HEK293T (cell line): ENCODE measurements around the gene SH3GLB1.

ENCODE experiments used
- CTCF ChIA-PET: fragments of 350-600 bp; formaldehyde crosslinking; extraction: SDS; loops from one replicate; lab custom pipeline; 2021; ENCODE audit warnings: antibody characterized with exemption, inconsistent platforms; lab: Yijun Ruan, JAX
- POLR2A ChIA-PET: fragments of 350-600 bp; formaldehyde crosslinking; extraction: SDS; loops from one replicate; lab custom pipeline; 2020; ENCODE audit warnings: antibody characterized with exemption, inconsistent platforms; lab: Yijun Ruan, JAX
- DNase-seq: peaks from one replicate; pipeline ENCODE4 v3.0.0; 2012; ENCODE audit warnings: mixed read lengths; ENCODE audit errors: extremely low spot score
- ARNT ChIP-seq: fragments of 450-650 bp; IDR thresholded peaks from 2 replicates; pipeline ENCODE4 v1.6.1; 2017; ENCODE audit warnings: mild to moderate bottlenecking
- BHLHE40 ChIP-seq: fragments of 450-650 bp; IDR thresholded peaks from 2 replicates; pipeline ENCODE4 v1.6.1; 2016; ENCODE audit warnings: mild to moderate bottlenecking, moderate library complexity, borderline replicate concordance
- CTBP1 ChIP-seq: fragments of 450-650 bp; IDR thresholded peaks from 2 replicates; pipeline ENCODE4 v1.6.1; 2016; ENCODE audit warnings: borderline replicate concordance
- ELF4 ChIP-seq: fragments of 450-650 bp; IDR thresholded peaks from 2 replicates; pipeline ENCODE4 v1.6.1; 2017; ENCODE audit warnings: antibody characterized with exemption
- FOXA1 ChIP-seq: fragments of 450-650 bp; IDR thresholded peaks from 2 replicates; pipeline ENCODE4 v1.6.1; 2016; ENCODE audit warnings: mild to moderate bottlenecking
- FOXK2 ChIP-seq: fragments of 450-650 bp; IDR thresholded peaks from 2 replicates; pipeline ENCODE4 v1.6.1; 2016; ENCODE audit warnings: mild to moderate bottlenecking
- FOXM1 ChIP-seq: fragments of 450-650 bp; IDR thresholded peaks from 2 replicates; pipeline ENCODE4 v1.6.1; 2017; ENCODE audit warnings: mild to moderate bottlenecking, borderline replicate concordance
- HDGF ChIP-seq: fragments of 450-650 bp; IDR thresholded peaks from 2 replicates; pipeline ENCODE4 v1.6.1; 2017; ENCODE audit warnings: antibody characterized with exemption, borderline replicate concordance
- L3MBTL2 ChIP-seq: fragments of 450-650 bp; conservative IDR thresholded peaks from 2 replicates; pipeline ENCODE4 v1.6.1; 2016; ENCODE audit warnings: mild to moderate bottlenecking
- LEF1 ChIP-seq: fragments of 450-650 bp; IDR thresholded peaks from 2 replicates; pipeline ENCODE4 v1.6.1; 2017; ENCODE audit warnings: mild to moderate bottlenecking, borderline replicate concordance
- NFRKB ChIP-seq: fragments of 450-650 bp; IDR thresholded peaks from 2 replicates; pipeline ENCODE4 v1.6.1; 2016; ENCODE audit warnings: mild to moderate bottlenecking, moderate library complexity
- SP1 ChIP-seq: fragments of 450-650 bp; IDR thresholded peaks from 2 replicates; pipeline ENCODE4 v1.6.1; 2017
- SUZ12 ChIP-seq: fragments of 450-650 bp; IDR thresholded peaks from 2 replicates; pipeline ENCODE4 v1.6.1; 2016; ENCODE audit warnings: mild to moderate bottlenecking
- TARDBP ChIP-seq: fragments of 450-650 bp; IDR thresholded peaks from 2 replicates; pipeline ENCODE4 v1.6.1; 2016
- ZNF384 ChIP-seq: fragments of 450-650 bp; IDR thresholded peaks from 2 replicates; pipeline ENCODE4 v1.6.1; 2016
- TF ChIP-seq, protein P1 (sequence below): fragments of 450-650 bp; IDR thresholded peaks from 2 replicates; pipeline ENCODE4 v1.6.1; 2016

SH3GLB1 gene

DNA sequence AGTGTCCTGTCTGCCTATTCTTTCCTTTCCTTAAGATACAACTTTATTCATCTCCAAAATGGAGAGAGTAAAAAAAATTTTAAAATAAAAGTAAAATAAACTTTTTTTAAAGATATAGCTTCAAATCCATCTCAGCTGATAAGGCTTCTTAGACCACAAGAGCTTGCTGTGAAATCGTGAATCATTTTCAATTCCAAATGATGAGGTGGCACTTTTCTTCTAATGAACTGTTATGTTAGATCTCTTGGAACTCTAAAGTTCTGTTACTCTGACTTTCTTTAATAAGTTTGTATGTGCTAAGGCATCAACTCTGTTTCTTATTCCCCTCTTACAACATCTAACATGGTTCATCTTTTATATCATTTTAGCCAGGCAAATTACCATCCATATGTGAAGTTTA lies 4.5 kb downstream of the SH3GLB1 start:
- POLR2A ChIA-PET, result no interaction called here
- no peak for TF ChIP-seq CTBP1
- TF ChIP-seq FOXK2, result no peak
- no peak for TF ChIP-seq ELF4
- no peak for TF ChIP-seq ZNF384
- no peak for TF ChIP-seq FOXA1

DNA sequence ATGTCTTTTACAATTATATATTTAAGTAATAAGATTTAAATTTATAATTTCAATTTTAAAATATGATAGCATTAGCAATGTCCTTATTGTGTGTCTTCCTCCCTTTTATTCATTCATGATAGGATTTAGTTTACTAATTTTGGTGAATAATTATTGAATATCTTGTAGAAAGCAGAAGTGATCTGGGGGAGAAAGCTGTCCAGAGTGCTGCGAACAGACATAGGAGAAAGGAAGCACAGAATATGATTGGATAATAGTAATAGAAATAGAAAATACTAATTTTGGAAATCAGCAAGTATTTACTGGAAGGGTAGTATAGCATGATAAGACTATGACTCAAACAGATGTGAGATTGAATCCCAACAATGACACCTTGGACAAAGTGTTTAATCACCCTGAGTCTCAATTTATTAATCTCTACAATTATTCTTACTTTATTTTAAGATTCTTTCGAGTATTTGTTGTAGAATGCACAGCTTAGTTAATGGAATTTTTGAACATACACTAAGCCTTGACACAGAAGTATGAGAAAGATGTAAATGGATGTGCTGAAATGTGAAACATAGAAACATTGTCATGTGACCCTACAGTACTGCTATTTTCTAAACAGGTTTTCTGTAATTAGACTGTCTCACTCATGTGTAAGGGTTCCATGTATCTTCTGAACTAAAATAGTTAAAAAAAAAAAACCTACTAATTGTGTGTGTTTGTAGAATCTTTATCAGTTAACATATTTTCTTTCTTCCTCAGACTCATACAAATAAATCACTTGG lies 7.9 kb downstream of the SH3GLB1 start:
- POLR2A ChIA-PET, result no interaction called here
- TF ChIP-seq ZNF384 (no peak), HDGF (no peak), ARNT (no peak), L3MBTL2 (no peak), FOXM1 (no peak), ELF4 (no peak), NFRKB (no peak), TARDBP (no peak), FOXA1 (no peak), FOXK2 (no peak), BHLHE40 (no peak), SP1 (no peak), CTBP1 (no peak)
- TF ChIP-seq, protein P1, sequence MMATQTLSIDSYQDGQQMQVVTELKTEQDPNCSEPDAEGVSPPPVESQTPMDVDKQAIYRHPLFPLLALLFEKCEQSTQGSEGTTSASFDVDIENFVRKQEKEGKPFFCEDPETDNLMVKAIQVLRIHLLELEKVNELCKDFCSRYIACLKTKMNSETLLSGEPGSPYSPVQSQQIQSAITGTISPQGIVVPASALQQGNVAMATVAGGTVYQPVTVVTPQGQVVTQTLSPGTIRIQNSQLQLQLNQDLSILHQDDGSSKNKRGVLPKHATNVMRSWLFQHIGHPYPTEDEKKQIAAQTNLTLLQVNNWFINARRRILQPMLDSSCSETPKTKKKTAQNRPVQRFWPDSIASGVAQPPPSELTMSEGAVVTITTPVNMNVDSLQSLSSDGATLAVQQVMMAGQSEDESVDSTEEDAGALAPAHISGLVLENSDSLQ, result no peak
- CTCF ChIA-PET, result no interaction called here
- no peak for DNase-seq

More for the DNA sequence above, 4.5 kb downstream of the SH3GLB1 start:
- CTCF ChIA-PET, result no interaction called here
- DNase-seq, result no peak

DNA sequence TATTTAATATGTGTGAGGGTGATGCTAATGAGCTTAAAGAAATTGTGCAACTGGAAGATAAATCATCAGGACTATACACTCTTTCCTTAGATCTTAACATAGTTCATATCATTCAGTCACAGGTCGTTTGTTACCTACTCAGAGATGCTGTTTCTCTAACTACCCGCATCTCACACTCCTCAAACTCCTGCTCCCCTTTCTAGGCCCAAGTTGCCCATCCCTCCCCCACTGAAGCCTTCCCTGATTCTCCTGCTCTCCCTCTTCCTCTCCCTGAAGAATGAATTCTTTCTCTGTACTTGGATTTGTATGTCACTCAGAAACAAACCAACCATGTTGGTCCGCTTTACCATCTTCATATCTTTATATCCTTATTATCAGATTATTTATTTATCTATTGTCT lies 9.1 kb downstream of the SH3GLB1 start:
- ChIA-PET CTCF (no interaction called here), POLR2A (interaction anchor here (1.0 kb wide), 1 partner anchor 15 kb away, joined by 3 read pairs; no protein-coding TSS in a partner anchor)
- no peak for DNase-seq
- TF ChIP-seq BHLHE40, result no peak
- no peak for TF ChIP-seq HDGF
- TF ChIP-seq L3MBTL2, result no peak
- TF ChIP-seq SUZ12, result no peak
- no peak for TF ChIP-seq FOXA1
- no peak for TF ChIP-seq LEF1
- TF ChIP-seq ARNT, result no peak
- no peak for TF ChIP-seq NFRKB
- TF ChIP-seq ZNF384, result no peak
- no peak for TF ChIP-seq ELF4
- no peak for TF ChIP-seq TARDBP
- TF ChIP-seq, protein P1, result no peak
- no peak for TF ChIP-seq CTBP1
- TF ChIP-seq FOXK2, result no peak
- no peak for TF ChIP-seq SP1

DNA sequence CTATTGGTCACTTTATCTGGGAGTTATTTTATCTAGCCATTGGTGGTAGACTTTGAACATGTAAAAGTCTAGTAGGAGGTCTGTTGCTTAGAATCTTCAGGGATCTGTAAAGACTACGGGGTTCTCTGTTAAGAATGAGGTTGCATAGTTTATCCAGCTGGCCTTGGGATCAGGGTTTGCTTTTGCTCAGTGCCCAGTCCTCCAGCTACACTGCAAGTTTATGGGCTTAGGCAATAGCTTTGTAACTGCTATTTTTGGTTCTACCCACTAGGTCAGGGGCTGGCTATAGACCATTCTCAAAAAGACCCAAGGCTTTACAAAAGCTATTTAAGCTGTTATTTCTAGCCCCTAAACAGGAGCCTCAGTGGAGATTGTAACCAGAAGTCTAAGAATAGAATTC lies 9.8 kb downstream of the SH3GLB1 start:
- no peak for TF ChIP-seq SP1
- TF ChIP-seq BHLHE40, result no peak
- TF ChIP-seq ZNF384, result no peak
- TF ChIP-seq LEF1, result no peak
- TF ChIP-seq ARNT, result no peak
- TF ChIP-seq FOXM1, result no peak
- TF ChIP-seq ELF4, result no peak
- DNase-seq, result no peak
- CTCF ChIA-PET, result no interaction called here
- POLR2A ChIA-PET, result interaction anchor here (0.7 to 2.0 kb wide), 3 partner anchors 9 to 15 kb away, joined by 3 to 11 read pairs (median 3); partner anchors contain the start of gene SH3GLB1

DNA sequence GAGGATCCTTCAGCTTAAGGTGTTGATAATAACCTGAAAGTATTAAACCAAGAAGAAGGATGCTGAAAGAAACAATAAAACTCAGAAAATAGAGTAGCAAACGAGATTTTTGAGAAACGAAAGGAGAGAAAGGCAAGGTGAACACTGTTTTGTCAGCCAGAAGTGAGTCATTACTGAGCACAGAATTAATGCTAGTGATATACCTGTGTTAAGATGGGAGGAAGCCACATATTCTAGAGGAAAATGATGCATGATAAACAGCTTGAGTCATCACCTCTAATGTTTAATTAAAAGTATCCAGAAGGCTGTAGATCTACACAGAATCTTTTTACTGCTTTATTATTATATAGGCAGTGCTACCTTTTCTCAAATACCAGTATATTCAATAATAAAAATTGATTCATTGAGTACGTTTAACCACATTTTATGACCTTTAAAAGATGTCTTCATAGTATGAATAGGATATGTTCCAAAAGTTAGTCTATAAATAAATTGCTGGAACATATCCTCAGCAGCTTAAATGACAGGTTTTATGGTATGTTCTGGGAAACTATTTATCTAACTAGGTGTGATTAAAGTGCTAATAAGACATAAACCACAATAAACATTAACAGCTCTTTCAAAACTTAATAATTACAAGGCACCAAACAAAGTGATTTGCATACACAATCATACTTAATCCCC lies 10.3 kb downstream of the SH3GLB1 start:
- ChIA-PET POLR2A (interaction anchor here (0.7 to 2.0 kb wide), 2 partner anchors 8 to 10 kb away, joined by 3 to 11 read pairs; partner anchors contain the start of gene SH3GLB1), CTCF (interaction anchor here (1.4 kb wide), 1 partner anchor 10 kb away, joined by 6 read pairs; the partner anchor contains the start of gene SH3GLB1)
- TF ChIP-seq, protein P1, result no peak
- TF ChIP-seq SUZ12, result no peak
- TF ChIP-seq LEF1, result no peak
- no peak for TF ChIP-seq FOXM1
- no peak for TF ChIP-seq TARDBP
- TF ChIP-seq ELF4, result no peak
- TF ChIP-seq NFRKB, result no peak
- TF ChIP-seq FOXA1, result no peak
- no peak for TF ChIP-seq L3MBTL2
- TF ChIP-seq ZNF384, result no peak
- no peak for TF ChIP-seq FOXK2
- no peak for TF ChIP-seq SP1
- TF ChIP-seq CTBP1, result no peak
- TF ChIP-seq HDGF, result no peak
- TF ChIP-seq BHLHE40, result no peak
- TF ChIP-seq ARNT, result no peak
- no peak for DNase-seq
